Ascending aorta (tissue), 2 donors: ENCODE measurements around the gene TRIOBP. TPM values are rescaled to one million over a fixed set of nuclear protein-coding genes. Genes with fewer than 3 reads are reported as not detected.

Experiments
- DNase-seq, 2 donors: peaks; one replicate each; pipeline ENCODE4 v3.0.0-alpha.2; 2019; ENCODE audit warnings: low spot score in 2 of 2
- H3K27ac ChIP-seq, 2 donors: fragments of 200-600 bp; sonication (generic); one replicate each; pipeline ENCODE4 v1.5.1; 2016 to 2017; ENCODE audit warnings: mild to moderate bottlenecking in 1 of 2
- H3K27me3 ChIP-seq: fragments of 200-600 bp; sonication (generic); one replicate; pipeline ENCODE4 v1.5.1; 2017
- H3K36me3 ChIP-seq, 2 donors: fragments of 200-600 bp; sonication (generic); one replicate each; pipeline ENCODE4 v1.5.1; 2016
- H3K4me1 ChIP-seq, 2 donors: fragments of 200-600 bp; sonication (generic); one replicate each; pipeline ENCODE4 v1.5.1; 2016 to 2017; ENCODE audit warnings: mild to moderate bottlenecking in 1 of 2
- H3K4me3 ChIP-seq, 2 donors: fragments of 200-600 bp; sonication (generic); one replicate each; pipeline ENCODE4 v1.5.1; 2016 to 2017; ENCODE audit warnings: mild to moderate bottlenecking in 1 of 2
- H3K9me3 ChIP-seq, 2 donors: fragments of 200-600 bp; sonication (generic); one replicate each; pipeline ENCODE4 v1.5.1; 2016
- intact Hi-C: fragments of 100-400 bp; cut with DNase I; formaldehyde crosslinking; loops from one replicate; pipeline ENCODE4 v1.15.1; 2023
- total RNA-seq: library from RNA; depleted of rRNA; stranded (reverse); fragments of >200 nt; gene quantifications from one replicate; pipeline ENCODE4 v1.1.0, GENCODE V29; 2016
- TF ChIP-seq, protein P1 (sequence below), 3 experiments: fragments of 200-600 bp in 2 of 3; fragments of 450-650 bp in 1 of 3; sonication (generic) in 2 of 3; IDR thresholded peaks; one replicate each; pipeline ENCODE4 v1.5.1; 2016 to 2019; ENCODE audit warnings: antibody characterized with exemption in 3 of 3, mild to moderate bottlenecking in 1 of 3, moderate library complexity in 1 of 3

Gene TRIOBP
- total RNA-seq, 1 donor from 2014 or later, result 253 TPM

DNA sequence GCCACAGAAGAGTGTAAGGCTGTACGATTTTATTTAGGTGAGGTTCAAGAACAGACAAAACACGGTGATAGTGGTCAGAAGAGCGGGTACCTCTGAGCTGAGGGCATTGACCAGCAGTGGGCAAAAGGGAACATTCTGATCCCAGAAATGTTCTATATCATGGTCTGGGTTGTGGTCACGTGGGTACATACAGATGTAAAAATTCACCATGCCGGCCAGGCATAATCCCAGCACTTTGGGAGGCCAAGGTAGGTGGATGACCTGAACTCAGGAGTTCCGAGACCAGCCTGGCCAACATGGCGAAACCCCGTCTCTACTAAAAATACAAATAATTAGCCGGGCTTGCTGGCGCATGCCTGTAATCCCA is 79.8 kb downstream of the TRIOBP start:
- no peak overlapping the region for H3K4me3 ChIP-seq
- intact Hi-C loops, result no loop called here
- no peaks in the 10 kb centered on the region for H3K27me3 ChIP-seq
- no peak overlapping the region for H3K27ac ChIP-seq
- peaks cover 0 to 4% of the 10 kb centered on the region in 2 donors for H3K4me1 ChIP-seq
- no peak for DNase-seq
- TF ChIP-seq, protein P1, sequence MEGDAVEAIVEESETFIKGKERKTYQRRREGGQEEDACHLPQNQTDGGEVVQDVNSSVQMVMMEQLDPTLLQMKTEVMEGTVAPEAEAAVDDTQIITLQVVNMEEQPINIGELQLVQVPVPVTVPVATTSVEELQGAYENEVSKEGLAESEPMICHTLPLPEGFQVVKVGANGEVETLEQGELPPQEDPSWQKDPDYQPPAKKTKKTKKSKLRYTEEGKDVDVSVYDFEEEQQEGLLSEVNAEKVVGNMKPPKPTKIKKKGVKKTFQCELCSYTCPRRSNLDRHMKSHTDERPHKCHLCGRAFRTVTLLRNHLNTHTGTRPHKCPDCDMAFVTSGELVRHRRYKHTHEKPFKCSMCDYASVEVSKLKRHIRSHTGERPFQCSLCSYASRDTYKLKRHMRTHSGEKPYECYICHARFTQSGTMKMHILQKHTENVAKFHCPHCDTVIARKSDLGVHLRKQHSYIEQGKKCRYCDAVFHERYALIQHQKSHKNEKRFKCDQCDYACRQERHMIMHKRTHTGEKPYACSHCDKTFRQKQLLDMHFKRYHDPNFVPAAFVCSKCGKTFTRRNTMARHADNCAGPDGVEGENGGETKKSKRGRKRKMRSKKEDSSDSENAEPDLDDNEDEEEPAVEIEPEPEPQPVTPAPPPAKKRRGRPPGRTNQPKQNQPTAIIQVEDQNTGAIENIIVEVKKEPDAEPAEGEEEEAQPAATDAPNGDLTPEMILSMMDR (IDR thresholded peaks at IDR 0.05), result no peak
- H3K9me3 ChIP-seq, result no peaks in the 10 kb centered on the region
- peaks cover 20 to 33% of the 10 kb centered on the region in 2 donors for H3K36me3 ChIP-seq

DNA sequence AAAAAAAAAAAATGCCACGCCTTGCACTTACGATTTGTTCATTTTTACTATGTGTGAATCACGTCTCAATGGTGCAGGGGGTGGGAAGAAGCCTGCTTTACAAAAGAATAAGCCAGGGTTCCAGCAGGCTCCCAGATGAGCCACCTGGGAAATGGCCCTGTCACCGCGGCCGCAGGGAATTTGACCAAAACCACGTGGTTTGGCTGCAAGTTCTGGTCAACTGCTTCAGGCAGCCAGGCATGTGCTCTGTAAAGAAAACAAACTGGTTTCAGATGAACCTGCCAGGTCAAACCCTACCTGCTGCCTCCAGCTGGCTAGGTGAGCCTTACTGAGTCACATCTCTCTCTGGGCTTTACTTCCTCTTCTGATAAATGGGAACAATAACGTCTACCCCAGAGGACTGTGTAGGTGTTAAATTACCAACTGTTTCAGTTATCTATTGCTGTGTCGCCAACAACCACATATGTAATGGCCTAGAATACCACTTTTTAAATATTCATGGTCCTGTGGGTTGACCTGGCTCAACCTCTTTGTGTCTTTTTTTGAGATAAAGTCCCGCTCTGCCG is 80.4 kb downstream of the TRIOBP start:
- DNase-seq, result no peak
- Histone ChIP-seq H3K4me3 (no peak overlapping the region), H3K9me3 (no peaks in the 10 kb centered on the region), H3K27ac (no peak overlapping the region), H3K36me3 (peaks cover 14 to 28% of the 10 kb centered on the region in 2 donors), H3K4me1 (peaks cover 0 to 4% of the 10 kb centered on the region in 2 donors), H3K27me3 (no peaks in the 10 kb centered on the region)
- TF ChIP-seq, protein P1 (IDR thresholded peaks at IDR 0.05), result no peak
- intact Hi-C loops, result no loop called here

DNA sequence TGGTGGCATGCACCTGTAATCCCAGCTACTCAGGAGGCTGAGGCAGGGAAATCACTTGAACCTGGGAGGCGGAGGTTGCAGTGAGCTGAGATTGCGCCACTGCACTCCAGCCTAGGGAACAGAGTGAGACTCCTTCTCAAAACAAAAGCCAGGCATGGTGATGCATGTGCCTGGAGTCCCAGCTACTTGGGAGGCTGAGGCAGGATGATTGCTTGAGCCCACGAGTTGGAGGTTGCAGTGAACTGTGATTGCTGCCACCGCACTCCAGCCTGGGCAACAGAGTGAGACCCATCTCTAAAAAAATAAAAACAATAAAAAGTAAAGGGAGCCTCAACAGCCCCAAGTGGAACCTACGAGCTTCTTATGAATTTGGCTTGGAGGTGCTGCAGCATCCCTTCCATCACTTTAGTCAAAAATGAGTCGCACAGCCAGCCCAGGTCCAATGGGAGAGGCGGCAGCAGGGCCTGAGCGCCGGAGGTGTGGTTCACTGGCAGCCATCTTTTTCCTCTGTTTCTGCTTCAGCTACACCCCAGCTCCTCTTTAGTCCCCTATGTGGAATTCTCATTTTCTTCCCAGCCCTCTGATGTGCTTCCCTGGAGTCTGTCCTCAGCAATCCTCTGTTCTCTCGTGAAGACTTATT is 81.6 kb downstream of the TRIOBP start:
- Histone ChIP-seq H3K4me3 (no peak overlapping the region), H3K36me3 (peaks cover 1 to 15% of the 10 kb centered on the region in 2 donors), H3K27me3 (no peaks in the 10 kb centered on the region), H3K27ac (no peak overlapping the region), H3K4me1 (peaks cover 0 to 4% of the 10 kb centered on the region in 2 donors), H3K9me3 (no peaks in the 10 kb centered on the region)
- intact Hi-C loops, result no loop called here
- TF ChIP-seq, protein P1 (IDR thresholded peaks at IDR 0.05), result no peak
- DNase-seq, result no peak

DNA sequence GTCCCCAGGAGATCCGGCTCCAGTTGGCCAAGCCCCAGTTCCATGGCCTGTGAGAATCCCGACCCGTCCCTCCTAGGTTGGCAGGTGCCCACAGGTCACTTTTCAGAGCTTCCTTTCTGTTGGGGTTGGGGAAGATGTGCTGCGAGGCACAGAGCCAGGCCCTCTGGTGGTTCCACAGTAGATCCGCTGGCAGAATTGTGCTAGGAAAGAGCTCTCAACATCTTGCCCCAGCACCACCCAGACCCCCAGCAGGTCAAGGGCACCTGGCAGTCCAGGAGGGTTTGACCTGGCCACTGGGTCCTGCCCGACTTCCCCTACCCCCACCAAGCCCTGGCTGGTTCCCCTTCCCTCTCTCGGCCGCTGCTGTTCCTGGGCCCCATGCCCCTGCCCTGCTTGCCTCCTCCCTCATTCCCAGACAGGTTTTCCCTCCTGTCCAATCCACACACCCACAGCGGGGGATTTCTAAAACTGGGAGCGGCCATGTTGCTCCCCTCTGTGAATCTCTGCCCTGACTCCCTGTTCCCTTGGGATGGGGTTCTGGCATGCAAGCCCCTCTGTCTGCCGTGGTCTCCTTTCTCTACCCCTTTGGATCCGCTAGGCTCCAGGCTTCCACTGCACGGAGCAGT is 84.7 kb downstream of the TRIOBP start:
- H3K9me3 ChIP-seq, result no peaks in the 10 kb centered on the region
- H3K27me3 ChIP-seq, result no peaks in the 10 kb centered on the region
- no peak overlapping the region for H3K4me3 ChIP-seq
- H3K36me3 ChIP-seq, result no peaks in the 10 kb centered on the region
- TF ChIP-seq, protein P1 (IDR thresholded peaks at IDR 0.05), result no peak
- H3K4me1 ChIP-seq, result peaks cover 0 to 4% of the 10 kb centered on the region in 2 donors
- intact Hi-C loops, result no loop called here
- DNase-seq, result no peak
- H3K27ac ChIP-seq, result no peak overlapping the region

DNA sequence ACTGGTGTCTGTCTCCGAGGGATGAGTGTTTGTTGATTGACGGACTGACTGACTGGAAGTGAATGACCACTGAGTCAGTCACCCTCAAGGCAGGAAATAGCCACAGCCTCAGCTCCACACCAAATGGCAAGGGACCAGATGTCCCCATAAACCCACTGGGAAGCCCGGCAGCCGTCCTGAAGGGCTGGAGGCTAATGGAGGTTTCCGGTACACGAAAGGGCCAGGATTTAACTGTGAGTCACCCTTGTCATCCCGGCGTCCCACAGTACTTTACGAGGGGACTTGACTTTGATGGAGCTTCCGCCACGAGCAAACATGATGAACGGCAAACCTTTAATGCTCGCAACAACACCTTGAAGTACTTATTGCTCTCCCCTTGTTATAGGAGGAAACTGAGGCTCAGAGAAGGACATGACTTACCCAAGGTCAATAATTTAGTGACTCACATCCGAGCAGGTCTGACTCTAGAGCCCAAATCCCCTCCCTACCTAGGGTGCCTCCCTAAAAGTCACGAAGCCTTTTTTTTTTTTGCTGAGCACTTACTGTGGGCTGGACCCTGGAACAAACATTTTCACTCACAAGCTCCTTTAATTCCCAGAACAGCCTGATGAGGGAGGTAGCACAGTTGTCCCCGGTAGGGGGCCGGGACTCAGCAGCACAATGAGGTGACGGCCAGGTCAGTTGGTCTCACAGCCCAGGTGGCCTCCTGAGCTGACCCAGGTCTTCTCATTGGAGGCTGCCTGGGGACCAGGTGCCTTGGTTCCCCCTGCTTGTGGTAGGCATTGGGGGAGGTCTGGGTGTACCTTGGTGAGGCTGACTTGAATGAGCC is 85.7 kb downstream of the TRIOBP start:
- H3K4me3 ChIP-seq, result no peak overlapping the region
- H3K4me1 ChIP-seq, result no peaks in the 10 kb centered on the region
- no peaks in the 10 kb centered on the region for H3K9me3 ChIP-seq
- DNase-seq, result no peak
- intact Hi-C loops, result no loop called here
- TF ChIP-seq, protein P1 (IDR thresholded peaks at IDR 0.05), result no peak
- no peak overlapping the region for H3K27ac ChIP-seq
- H3K36me3 ChIP-seq, result no peaks in the 10 kb centered on the region
- no peaks in the 10 kb centered on the region for H3K27me3 ChIP-seq
